Measurements from ENCODE around the gene DOCK10.

DOCK10 gene

GRCh38 chr2:224843141-224843540, 199.1 kb downstream of the DOCK10 start:
- DNase-seq (ENCODE audit: extremely low read depth in 1 of 2, low read depth in 1 of 2): no peak

GRCh38 chr2:224841910-224842309, 200.4 kb downstream of the DOCK10 start:
- no peak for DNase-seq (ENCODE audit: extremely low read depth in 1 of 2, low read depth in 1 of 2)

- no peak for DNase-seq (ENCODE audit: extremely low read depth in 1 of 2, low read depth in 1 of 2)
Observed at GRCh38 chr2:224838335-224838734, 203.9 kb downstream of the DOCK10 start.

GRCh38 chr2:224837558-224837957, 204.7 kb downstream of the DOCK10 start:
- no peak for DNase-seq (ENCODE audit: extremely low read depth in 1 of 2, low read depth in 1 of 2)

GRCh38 chr2:224837066-224837465, 205.2 kb downstream of the DOCK10 start:
- DNase-seq (ENCODE audit: extremely low read depth in 1 of 2, low read depth in 1 of 2): no peak

DNA sequence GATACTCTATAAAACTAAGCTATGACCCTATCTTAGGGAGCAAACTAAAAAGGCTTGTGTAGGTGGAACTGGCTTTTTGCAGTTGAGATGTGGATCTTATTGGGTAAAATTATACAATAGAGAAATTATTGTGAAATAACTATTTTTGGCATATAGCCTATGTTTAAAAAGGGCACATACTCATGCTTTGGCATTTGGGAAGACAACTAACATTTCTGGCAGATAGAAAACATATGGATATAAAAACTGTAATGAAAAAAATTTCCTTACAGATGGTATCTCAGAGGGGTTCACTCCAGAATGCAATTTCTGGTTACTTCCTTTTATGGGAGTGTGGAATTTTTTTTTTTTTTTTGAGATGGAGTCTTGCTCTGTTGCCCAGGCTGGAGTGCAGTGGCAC, 206.0 kb downstream of the DOCK10 start:
- no peak for DNase-seq (ENCODE audit: extremely low read depth in 1 of 2, low read depth in 1 of 2)

DNA sequence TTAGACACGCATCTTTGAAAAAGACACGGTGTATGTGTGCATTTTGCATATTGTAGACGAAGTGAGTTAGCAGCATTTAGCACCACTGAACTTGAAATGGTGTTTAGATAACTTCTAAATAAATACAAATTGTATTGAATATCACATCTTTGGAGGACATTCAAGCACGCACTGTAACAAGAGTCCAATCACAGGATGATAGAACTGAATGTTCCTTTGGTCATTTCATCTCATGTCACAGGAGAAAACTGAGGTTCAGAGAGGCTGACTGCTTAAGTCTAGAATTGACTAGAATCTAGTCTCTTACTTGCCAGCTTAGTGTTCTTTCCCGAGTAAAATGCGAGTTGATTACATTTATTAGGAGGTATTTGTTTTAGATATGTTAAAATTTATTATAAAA, 206.9 kb downstream of the DOCK10 start:
- DNase-seq (ENCODE audit: extremely low read depth in 1 of 2, low read depth in 1 of 2): no peak

GRCh38 chr2:224833986-224834385, 208.3 kb downstream of the DOCK10 start:
- DNase-seq (ENCODE audit: extremely low read depth in 1 of 2, low read depth in 1 of 2): no peak

DNA sequence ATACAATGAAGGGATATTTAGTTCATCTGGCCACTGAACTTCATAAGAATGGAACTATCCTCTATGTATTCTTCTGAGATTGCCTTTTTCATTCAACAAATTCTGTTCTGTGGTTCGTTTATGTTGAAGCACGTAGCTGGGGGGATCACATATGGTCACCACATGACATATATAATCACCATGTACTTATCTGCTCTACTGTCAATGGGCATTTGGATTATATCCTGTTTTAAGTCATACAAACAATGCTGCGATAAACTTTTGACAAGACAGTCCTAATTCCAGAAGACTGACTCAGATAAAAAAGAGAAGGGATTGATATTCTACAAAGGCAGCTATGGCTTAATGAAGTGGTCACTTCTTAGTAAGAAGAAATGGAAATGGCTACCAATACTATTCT, 210.1 kb downstream of the DOCK10 start:
- no peak for DNase-seq (ENCODE audit: extremely low read depth in 1 of 2, low read depth in 1 of 2)

GRCh38 chr2:224831530-224831929, 210.7 kb downstream of the DOCK10 start:
- no peak for DNase-seq (ENCODE audit: extremely low read depth in 1 of 2, low read depth in 1 of 2)

DNA sequence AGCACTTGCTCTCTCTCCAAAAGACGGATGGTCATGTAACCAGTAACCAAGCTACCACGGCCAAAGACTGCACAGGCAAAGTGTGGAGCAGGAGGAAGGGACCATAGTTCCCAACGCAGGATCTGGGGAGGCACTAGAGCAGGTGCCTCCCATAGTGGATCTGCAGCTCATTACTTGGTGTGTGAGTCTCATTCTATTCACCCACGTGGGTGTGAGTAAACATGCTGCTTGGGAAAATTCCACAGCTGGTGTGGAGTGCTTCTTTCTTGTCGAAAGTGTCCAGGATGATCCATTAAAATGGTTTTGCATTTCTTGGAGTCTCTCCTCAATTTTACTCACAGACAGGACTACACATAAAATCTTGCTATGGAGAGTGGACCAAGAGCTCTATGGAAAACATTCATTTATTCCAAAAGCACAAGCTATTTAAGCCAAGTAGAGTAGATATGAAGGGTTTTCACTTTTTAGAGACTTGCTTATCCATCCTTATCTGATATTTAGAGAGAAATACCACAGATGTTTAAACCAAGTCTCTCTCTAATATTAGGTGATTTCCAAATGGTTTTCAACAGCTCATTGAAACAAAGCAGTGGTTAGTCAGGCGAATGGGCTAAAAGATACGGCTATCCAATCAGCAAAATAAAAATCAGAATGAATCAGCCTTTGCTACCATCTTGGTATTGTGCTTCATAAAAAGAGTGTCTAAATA, 221.8 kb downstream of the DOCK10 start:
- DNase-seq (ENCODE audit: extremely low read depth in 1 of 2, low read depth in 1 of 2): no peak

DNA sequence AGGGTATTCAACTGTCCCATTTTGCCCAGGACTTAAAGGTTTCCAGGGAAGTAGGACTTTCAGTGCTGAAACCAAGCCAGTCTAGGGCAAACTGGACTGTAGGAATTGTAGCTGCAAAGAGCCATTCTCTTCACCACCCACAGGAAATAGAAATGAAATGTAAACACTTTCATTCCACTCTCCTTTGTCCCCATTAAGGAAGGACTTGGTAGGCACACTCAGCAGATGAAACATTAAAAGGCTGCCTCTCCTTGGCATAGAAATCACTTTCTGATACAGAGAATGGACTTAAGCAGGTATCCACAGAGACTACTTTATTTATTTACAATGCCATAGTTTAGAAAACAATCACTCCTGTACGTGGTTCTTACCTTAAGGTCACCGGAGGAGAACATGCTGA, 223.2 kb downstream of the DOCK10 start:
- no peak for DNase-seq (ENCODE audit: extremely low read depth in 1 of 2, low read depth in 1 of 2)

GRCh38 chr2:224817676-224818075, 224.6 kb downstream of the DOCK10 start:
- no peak for DNase-seq (ENCODE audit: extremely low read depth in 1 of 2, low read depth in 1 of 2)

DNA sequence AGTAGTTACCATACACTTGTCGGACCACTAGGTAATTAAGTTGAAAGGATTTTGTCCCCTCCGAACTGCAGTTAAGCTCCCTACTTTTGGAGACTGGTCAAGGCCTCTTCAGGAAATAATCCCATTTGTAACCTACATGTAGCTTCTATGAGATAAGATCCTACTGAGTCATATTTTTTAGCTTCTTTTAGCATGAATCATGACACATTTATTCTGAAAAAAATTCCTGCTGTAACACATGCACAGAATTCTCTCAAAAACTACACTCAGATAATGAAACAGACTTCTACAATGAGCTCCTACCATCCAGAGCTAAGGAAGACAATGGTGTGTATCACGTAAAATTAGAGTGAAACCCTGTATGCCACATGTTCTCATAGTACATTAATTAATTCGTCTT, 225.5 kb downstream of the DOCK10 start:
- no peak for DNase-seq (ENCODE audit: extremely low read depth in 1 of 2, low read depth in 1 of 2)

GRCh38 chr2:224813578-224813977, 228.7 kb downstream of the DOCK10 start:
- no peak for DNase-seq (ENCODE audit: extremely low read depth in 1 of 2, low read depth in 1 of 2)

GRCh38 chr2:224807153-224807964, 234.9 kb downstream of the DOCK10 start:
- DNase-seq (ENCODE audit: extremely low read depth in 1 of 2, low read depth in 1 of 2): no peak

- DNase-seq (ENCODE audit: extremely low read depth in 1 of 2, low read depth in 1 of 2): no peak
Observed at GRCh38 chr2:224803930-224804329, 238.3 kb downstream of the DOCK10 start.

GRCh38 chr2:224802407-224802806, 239.9 kb downstream of the DOCK10 start:
- DNase-seq (ENCODE audit: extremely low read depth in 1 of 2, low read depth in 1 of 2): no peak

DNA sequence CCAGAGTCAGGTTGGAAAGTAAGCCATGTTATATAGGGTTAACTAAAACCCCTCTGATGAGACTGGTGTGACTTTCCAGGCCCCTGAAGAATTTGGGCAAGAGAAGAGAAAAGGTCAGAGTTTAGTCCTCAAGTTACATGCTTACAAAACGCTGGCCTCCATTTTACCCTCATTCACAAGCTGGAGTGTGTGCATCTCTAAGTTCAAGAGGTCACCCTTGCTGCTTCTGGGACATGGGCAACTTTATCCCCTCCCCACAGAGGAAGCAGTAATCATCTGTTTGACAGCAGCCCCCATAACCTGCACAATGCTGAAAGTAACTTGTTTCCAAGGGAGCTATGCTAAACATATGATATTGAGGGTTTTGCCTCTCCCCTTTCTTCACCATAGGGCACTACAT, 240.9 kb downstream of the DOCK10 start:
- no peak for DNase-seq (ENCODE audit: extremely low read depth in 1 of 2, low read depth in 1 of 2)

DNA sequence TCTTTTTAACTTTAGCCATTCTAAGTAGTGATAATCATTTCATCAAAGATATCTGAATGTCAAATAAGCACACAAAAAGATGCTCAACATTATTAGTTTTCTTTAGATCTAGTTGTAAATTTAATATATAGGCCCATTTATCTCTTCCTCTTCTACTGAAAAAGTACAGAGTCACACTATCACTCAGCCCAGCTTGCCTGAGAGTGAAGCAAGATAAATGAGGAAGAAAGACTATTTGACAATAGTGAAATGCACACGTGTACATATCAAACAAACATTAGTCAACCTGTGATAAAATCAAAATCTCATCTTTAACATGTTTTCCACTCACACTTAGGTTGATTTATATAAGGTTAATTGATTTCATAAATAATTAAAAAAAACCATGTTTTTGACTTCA, 242.6 kb downstream of the DOCK10 start:
- DNase-seq (ENCODE audit: extremely low read depth in 1 of 2, low read depth in 1 of 2): no peak

DNA sequence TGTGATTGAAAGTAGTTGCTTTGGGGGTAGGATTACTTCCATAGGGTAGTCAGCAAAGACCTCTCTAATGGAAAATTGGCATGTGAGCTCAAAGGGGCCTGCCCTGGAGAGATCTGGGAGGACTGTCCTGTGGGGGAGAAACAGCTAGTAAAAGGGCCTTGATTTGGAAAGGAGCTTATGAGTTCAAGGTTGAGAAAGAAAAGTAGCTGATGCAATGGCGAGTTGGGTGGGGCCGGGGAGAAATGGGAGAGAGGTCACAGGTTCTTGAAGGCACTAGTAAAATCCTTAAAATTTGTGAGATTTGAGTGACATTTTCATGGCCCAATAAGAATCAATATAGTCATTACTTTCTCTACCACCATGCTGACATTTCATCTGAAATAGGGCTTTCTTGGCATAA, 244.1 kb downstream of the DOCK10 start:
- DNase-seq (ENCODE audit: extremely low read depth in 1 of 2, low read depth in 1 of 2): no peak

- no peak for DNase-seq (ENCODE audit: extremely low read depth in 1 of 2, low read depth in 1 of 2)
Observed at GRCh38 chr2:224796695-224797305, 245.5 kb downstream of the DOCK10 start.
